Ectodermal cell (in vitro differentiated cells): ENCODE results near the gene MED19.
"Not testable (repeated sequence)": the region's sequence is repeated elsewhere in the genome, so short reads cannot be mapped to it uniquely, and the experiment has no call there.

ENCODE experiments used
- H3K27ac ChIP-seq: 2 replicates; pipeline ENCODE4 v1.7.0; 2013; ENCODE audit warnings: mild to moderate bottlenecking, low read depth, low read length; ENCODE audit not compliant: insufficient read depth, poor library complexity, severe bottlenecking
- H3K27me3 ChIP-seq: 2 replicates; pipeline ENCODE4 v1.7.0; 2013; ENCODE audit warnings: mild to moderate bottlenecking, low read length; ENCODE audit not compliant: insufficient read depth, control insufficient read depth, poor library complexity, severe bottlenecking
- H3K36me3 ChIP-seq: one replicate; pipeline ENCODE4 v1.7.0; 2013; ENCODE audit warnings: low read length; ENCODE audit not compliant: control insufficient read depth, insufficient read depth
- H3K4me1 ChIP-seq: one replicate; pipeline ENCODE4 v1.7.0; 2013; ENCODE audit warnings: low read length; ENCODE audit not compliant: control insufficient read depth, insufficient read depth
- H3K4me3 ChIP-seq: 2 replicates; pipeline ENCODE4 v1.7.0; 2013; ENCODE audit warnings: low read depth, low read length, control low read depth; ENCODE audit not compliant: insufficient read depth
- H3K9me3 ChIP-seq: 2 replicates; pipeline ENCODE4 v1.7.0; 2013; ENCODE audit warnings: mild to moderate bottlenecking, low read length, moderate library complexity; ENCODE audit not compliant: control insufficient read depth
- WGBS, 2 experiments: methylation state at CpG; one replicate each; pipeline ENCODE4 v1.1.7; 2013; ENCODE audit warnings: missing lambda C conversion rate in 2 of 2; 5-methylcytosine and 5-hydroxymethylcytosine counted together

MED19 gene

DNA sequence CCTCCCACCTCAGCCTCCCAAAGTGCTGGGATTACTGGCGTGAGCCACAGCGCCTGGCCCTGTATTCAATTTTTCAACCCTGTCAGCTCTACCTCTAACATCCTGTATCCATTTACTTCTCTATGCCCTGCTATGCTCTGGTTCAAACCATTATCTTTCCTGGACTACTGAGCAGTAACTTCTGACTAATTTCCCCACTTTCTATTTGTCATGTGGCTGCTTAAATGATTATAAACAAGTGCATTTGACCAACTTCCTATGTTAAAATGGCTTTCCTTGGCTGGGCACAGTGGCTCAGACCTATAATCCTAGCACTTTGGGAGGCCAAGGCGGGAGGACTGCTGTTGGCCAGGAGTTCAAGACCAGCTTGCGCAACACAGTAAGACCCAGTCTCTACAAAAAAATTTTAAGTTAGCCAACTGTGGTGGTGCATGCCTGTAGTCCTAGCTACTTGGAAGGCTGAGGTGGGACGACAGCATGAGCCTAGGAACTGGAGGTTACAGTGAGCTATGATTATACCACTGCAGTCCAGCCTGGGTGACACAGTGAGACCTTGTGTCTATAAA is 2.1 kb downstream of the MED19 start:
- H3K36me3 ChIP-seq: no peaks in the 10 kb centered on the region
- H3K4me1 ChIP-seq: peaks cover 8% of the 10 kb centered on the region
- WGBS, 2 experiments: 94 to 95% methylated on average over 5 of the region's 5 CpGs
- no peak overlapping the region for H3K4me3 ChIP-seq
- no peaks in the 10 kb centered on the region for H3K9me3 ChIP-seq
- no peaks in the 10 kb centered on the region for H3K27me3 ChIP-seq
- no peak overlapping the region for H3K27ac ChIP-seq

- 89 to 96% methylated on average over 7 to 8 of the region's 8 CpGs for WGBS, 2 experiments
- H3K4me3 ChIP-seq, H3K27ac ChIP-seq, H3K4me1 ChIP-seq, H3K27me3 ChIP-seq, H3K9me3 ChIP-seq: not testable (repeated sequence)
- peaks cover 17% of the 10 kb centered on the region for H3K36me3 ChIP-seq
Measured at GRCh38 chr11:57705432-57705831, 6.6 kb downstream of the MED19 start.

DNA sequence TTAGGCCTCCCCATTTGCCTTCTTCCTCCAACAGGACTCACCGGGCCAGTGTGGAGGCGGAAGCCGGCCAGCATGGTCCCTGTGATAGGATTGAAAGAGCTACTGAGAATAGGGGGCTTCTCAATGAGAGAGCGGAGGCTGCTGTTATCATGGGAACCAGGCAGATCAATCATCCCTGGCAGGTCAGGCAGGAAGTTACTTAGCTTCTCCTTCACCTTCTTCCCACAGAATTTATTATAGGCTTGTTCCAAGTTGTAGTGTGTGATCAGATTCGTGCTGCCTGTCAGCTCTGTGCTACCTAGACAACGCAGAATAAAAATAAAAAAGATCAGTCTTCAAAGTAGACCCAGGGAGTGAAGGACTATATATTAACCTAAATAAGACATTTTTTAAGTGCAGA is 7.1 kb downstream of the MED19 start:
- no peak overlapping the region for H3K27ac ChIP-seq
- no peaks in the 10 kb centered on the region for H3K4me1 ChIP-seq
- H3K27me3 ChIP-seq: no peaks in the 10 kb centered on the region
- WGBS, 2 experiments: 68 to 87% methylated on average over 4 to 6 of the region's 6 CpGs
- H3K36me3 ChIP-seq: peaks cover 19% of the 10 kb centered on the region
- no peaks in the 10 kb centered on the region for H3K9me3 ChIP-seq
- no peak overlapping the region for H3K4me3 ChIP-seq

DNA sequence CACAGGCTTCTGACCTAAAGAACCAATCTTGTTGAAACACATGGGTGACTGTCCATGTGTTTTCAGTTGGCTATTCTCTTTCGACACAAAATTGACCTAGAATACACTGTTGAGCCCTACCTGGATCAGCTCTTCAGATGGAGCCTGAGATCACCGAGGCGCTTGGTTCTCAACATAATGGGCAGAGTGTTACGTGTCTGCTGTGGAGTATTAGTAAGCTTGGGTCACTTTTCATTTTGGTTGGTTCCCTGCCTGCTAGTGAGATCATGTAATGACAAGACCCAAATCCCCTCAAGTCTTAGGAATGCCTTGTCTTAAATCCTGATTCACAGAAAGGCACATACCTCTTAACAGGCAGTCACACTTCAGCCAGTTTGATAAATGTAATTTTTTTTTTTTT is 8.7 kb downstream of the MED19 start:
- no peak overlapping the region for H3K4me3 ChIP-seq
- no peak overlapping the region for H3K27ac ChIP-seq
- peaks cover 35% of the 10 kb centered on the region for H3K36me3 ChIP-seq
- H3K4me1 ChIP-seq: no peaks in the 10 kb centered on the region
- H3K9me3 ChIP-seq: no peaks in the 10 kb centered on the region
- no peaks in the 10 kb centered on the region for H3K27me3 ChIP-seq
- 98 to 99% methylated on average over 4 of the region's 4 CpGs for WGBS, 2 experiments

GRCh38 chr11:57700425-57700824 is 11.6 kb downstream of the MED19 start:
- H3K36me3 ChIP-seq: peaks cover 46% of the 10 kb centered on the region
- 89 to 96% methylated on average over 3 of the region's 3 CpGs for WGBS, 2 experiments
- no peak overlapping the region for H3K4me3 ChIP-seq
- H3K9me3 ChIP-seq: no peaks in the 10 kb centered on the region
- H3K4me1 ChIP-seq: no peaks in the 10 kb centered on the region
- H3K27me3 ChIP-seq: no peaks in the 10 kb centered on the region
- H3K27ac ChIP-seq: no peak overlapping the region

DNA sequence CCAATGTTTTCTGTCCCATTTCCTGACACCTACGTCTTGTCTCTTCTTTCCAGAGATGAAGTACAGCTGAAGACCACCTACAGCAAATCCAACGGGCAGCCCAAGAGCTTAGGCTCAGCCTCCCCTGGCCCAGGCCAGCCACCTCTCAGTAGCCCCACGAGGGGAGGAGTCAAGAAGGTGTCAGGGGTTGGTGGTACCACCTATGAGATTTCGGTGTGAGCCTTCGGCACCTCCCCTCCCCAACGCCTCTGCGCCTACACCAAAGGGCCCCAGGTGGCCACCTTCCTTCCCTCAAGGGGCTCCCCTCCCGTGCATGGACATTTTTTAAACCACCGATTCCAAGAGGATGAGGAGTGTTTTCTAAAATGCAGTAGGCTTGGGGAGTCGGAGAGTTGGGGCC is 12.2 kb downstream of the MED19 start:
- H3K4me1 ChIP-seq: no peaks in the 10 kb centered on the region
- no peaks in the 10 kb centered on the region for H3K9me3 ChIP-seq
- no peak overlapping the region for H3K27ac ChIP-seq
- H3K27me3 ChIP-seq: no peaks in the 10 kb centered on the region
- 94% methylated on average over 10 of the region's 10 CpGs for WGBS, 2 experiments
- H3K36me3 ChIP-seq: peaks cover 50% of the 10 kb centered on the region
- no peak overlapping the region for H3K4me3 ChIP-seq

GRCh38 chr11:57698843-57699365 is 13.1 kb downstream of the MED19 start:
- Histone ChIP-seq H3K4me3 (no peak overlapping the region), H3K36me3 (peaks cover 53% of the 10 kb centered on the region)
- WGBS, 2 experiments: 95% methylated on average over 18 of the region's 18 CpGs

GRCh38 chr11:57690474-57690873 is 21.5 kb downstream of the MED19 start:
- H3K27ac ChIP-seq, H3K27me3 ChIP-seq, H3K4me1 ChIP-seq, H3K4me3 ChIP-seq, H3K9me3 ChIP-seq: not testable (repeated sequence)
- WGBS, 2 experiments: 96 to 98% methylated on average over 5 of the region's 5 CpGs
- peaks cover 59% of the 10 kb centered on the region for H3K36me3 ChIP-seq

More at GRCh38 chr11:57698843-57699365, 13.1 kb downstream of the MED19 start:
- Histone ChIP-seq H3K27me3 (no peaks in the 10 kb centered on the region), H3K9me3 (no peaks in the 10 kb centered on the region), H3K4me1 (no peaks in the 10 kb centered on the region), H3K27ac (no peak overlapping the region)

DNA sequence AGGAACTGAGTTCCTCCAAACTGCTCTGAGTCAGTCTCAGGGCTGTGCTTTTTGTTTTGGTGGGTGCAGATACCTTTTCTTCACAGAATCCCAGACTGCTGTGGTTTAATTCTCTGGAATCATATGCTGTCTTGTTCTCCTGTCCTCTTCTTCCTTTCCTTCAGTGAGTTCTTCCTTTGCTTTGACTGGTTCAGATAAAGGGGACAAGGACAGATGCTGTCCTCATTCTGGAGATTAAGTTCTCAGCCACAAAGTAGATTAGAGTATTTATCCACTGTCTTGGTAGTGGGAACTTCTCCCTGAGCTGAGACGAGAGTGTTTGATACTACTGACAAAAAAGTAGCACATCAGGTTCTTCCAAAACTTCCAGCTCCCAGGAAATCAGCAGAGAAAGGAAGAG is 30.8 kb downstream of the MED19 start:
- Histone ChIP-seq H3K4me3 (no peak overlapping the region), H3K4me1 (no peaks in the 10 kb centered on the region), H3K27ac (no peak overlapping the region), H3K27me3 (no peaks in the 10 kb centered on the region), H3K36me3 (peaks cover 10% of the 10 kb centered on the region), H3K9me3 (no peaks in the 10 kb centered on the region)
- 85 to 87% methylated on average over 1 of the region's 1 CpG for WGBS, 2 experiments

DNA sequence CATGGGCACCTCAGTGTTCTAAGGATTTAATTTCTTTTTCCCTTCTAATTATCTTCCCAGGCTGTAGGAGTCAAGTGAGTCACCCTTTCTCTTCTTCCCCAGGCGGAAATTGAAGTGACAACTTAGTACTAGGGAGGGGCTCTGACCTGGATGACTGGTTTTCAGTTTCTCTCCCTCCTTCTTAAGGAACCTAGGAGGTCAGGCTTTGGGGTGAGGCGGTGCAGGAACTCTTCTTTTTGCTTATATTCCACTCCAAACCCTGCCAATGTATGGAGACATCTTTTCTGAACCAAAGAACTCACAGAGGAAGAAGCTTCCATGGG is 31.5 kb downstream of the MED19 start:
- no peak overlapping the region for H3K27ac ChIP-seq
- H3K4me3 ChIP-seq: no peak overlapping the region
- H3K9me3 ChIP-seq: no peaks in the 10 kb centered on the region
- H3K4me1 ChIP-seq: no peaks in the 10 kb centered on the region
- H3K36me3 ChIP-seq: peaks cover 6% of the 10 kb centered on the region
- H3K27me3 ChIP-seq: no peaks in the 10 kb centered on the region
- 80 to 90% methylated on average over 2 of the region's 2 CpGs for WGBS, 2 experiments

- Histone ChIP-seq H3K36me3 (peaks cover 7% of the 10 kb centered on the region), H3K4me3 (no peak overlapping the region), H3K27me3 (no peaks in the 10 kb centered on the region), H3K9me3 (no peaks in the 10 kb centered on the region), H3K4me1 (no peaks in the 10 kb centered on the region), H3K27ac (no peak overlapping the region)
- 94 to 96% methylated on average over 4 of the region's 4 CpGs for WGBS, 2 experiments
Measured at GRCh38 chr11:57679396-57679795, 32.6 kb downstream of the MED19 start.
